VCaP (cell line): ENCODE measurements around the gene GLDC.
"Not testable (repeated sequence)": the region's sequence is repeated elsewhere in the genome, so short reads cannot be mapped to it uniquely, and the experiment has no call there.

Source experiments
- H3K27ac ChIP-seq: fragments of 450-650 bp; 2 replicates; pipeline ENCODE4 v1.5.1; 2017
- TF ChIP-seq, protein P1 (sequence below): fragments of 450-650 bp; conservative IDR thresholded peaks from 2 replicates; pipeline ENCODE4 v1.5.1; 2017; ENCODE audit warnings: mild to moderate bottlenecking, moderate library complexity

GLDC gene

DNA sequence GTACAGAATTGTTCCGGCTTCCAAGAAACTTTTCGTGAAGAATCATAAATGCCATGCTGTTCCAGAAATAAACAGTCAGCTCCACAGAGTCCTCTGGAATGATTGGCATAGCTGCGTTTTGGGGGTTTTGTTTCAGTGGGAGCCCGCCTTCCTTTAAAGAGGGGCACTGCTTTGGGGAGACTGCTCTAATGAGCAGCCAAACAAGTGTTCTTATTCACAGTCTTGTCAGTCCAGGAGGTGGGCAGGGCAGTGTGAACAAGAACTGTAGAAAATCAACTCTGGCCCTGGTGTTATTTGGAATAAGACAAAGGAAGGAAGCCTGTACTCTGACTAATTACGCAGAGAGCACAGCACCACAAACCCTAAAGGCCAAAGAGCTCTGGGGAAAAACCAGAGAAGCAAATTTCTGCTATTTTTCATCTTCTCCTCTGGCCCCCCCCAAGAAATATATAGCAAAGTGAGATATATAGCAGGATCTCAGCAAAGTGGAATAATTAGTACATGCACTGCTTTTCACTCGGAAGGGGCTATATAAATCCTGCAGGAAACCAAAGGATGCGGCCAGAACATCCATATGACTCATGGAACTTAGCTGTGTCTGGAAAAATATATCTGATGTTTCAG is 92.9 kb downstream of the GLDC start:
- no peak overlapping the region for H3K27ac ChIP-seq
- TF ChIP-seq, protein P1, sequence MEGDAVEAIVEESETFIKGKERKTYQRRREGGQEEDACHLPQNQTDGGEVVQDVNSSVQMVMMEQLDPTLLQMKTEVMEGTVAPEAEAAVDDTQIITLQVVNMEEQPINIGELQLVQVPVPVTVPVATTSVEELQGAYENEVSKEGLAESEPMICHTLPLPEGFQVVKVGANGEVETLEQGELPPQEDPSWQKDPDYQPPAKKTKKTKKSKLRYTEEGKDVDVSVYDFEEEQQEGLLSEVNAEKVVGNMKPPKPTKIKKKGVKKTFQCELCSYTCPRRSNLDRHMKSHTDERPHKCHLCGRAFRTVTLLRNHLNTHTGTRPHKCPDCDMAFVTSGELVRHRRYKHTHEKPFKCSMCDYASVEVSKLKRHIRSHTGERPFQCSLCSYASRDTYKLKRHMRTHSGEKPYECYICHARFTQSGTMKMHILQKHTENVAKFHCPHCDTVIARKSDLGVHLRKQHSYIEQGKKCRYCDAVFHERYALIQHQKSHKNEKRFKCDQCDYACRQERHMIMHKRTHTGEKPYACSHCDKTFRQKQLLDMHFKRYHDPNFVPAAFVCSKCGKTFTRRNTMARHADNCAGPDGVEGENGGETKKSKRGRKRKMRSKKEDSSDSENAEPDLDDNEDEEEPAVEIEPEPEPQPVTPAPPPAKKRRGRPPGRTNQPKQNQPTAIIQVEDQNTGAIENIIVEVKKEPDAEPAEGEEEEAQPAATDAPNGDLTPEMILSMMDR: no peak

DNA sequence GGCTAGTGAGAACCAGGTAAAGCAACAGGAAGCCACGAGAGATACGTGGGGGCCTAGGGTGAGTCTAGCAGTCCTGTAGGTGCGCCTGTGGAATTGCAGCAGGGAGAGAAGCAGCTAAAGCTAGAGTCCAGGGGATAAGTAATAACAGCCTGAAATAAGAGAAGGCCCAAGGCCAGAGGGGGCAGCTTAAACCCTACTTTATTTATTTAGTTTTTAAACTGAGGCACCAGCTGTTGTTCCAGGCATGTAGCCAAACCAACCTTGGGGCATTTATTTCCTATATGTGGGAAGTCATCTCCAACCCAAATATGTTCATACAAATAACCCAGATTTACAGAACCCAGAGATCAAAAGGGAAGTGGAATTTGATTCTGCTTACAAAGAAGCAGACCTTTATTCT is 93.5 kb downstream of the GLDC start:
- TF ChIP-seq, protein P1: no peak
- no peak overlapping the region for H3K27ac ChIP-seq

DNA sequence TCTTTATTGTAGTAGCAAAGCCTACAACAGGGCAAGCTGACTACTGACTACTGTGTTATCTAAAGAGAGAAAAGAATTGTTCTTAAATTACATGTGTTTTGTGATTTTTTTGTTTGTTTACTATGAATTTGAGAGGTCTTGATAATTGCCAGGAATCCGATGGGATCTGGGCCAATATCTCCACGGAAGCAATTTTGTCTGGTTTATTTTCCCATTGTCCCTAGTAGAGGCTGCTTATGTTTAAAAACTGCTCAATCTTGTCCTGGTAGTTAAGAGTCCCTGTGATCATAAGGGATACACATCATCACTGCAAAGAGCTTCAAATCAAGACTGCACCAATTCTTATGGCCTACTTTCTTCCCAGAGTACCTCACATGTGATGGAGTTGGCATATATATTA is 94.4 kb downstream of the GLDC start:
- H3K27ac ChIP-seq: no peak overlapping the region
- TF ChIP-seq, protein P1: no peak

- TF ChIP-seq, protein P1: no peak
- no peak overlapping the region for H3K27ac ChIP-seq
These were observed 96.3 kb downstream of the GLDC start for GRCh38 chr9:6549106-6549800.

DNA sequence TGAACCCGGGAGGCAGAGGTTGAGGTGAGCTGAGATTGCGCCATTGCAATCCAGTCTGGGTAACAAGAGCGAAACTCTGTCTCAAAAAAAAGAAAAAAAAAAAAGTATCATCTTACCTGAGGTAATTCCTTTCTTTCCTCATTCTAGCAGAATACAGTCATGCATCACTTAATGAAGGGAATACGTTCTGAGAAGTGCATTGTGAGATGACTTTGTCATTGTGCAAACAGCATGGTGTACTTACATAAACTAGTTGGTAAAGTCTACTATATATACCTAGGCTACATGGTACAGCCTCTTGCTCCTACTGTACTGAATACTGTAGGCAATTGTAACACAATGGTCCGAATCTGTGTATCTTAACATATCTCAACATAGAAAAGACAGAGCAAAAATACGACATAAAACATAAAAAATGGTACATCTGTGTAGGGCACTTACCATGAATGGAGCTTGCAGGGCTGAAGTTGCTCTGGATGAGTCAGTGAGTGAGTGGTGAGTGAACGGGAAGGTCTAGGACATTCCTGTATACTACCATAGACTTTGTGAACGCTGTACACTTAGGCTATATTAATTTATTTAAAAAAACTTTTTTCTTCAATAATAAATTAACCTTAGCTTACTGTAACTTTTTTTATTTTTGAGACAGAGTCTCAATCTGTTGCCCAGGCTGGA is 100.4 kb downstream of the GLDC start:
- TF ChIP-seq, protein P1: no peak
- H3K27ac ChIP-seq: no peak overlapping the region

- TF ChIP-seq, protein P1: no peak
- no peak overlapping the region for H3K27ac ChIP-seq
These were observed 102.3 kb downstream of the GLDC start for GRCh38 chr9:6543204-6543603.

DNA sequence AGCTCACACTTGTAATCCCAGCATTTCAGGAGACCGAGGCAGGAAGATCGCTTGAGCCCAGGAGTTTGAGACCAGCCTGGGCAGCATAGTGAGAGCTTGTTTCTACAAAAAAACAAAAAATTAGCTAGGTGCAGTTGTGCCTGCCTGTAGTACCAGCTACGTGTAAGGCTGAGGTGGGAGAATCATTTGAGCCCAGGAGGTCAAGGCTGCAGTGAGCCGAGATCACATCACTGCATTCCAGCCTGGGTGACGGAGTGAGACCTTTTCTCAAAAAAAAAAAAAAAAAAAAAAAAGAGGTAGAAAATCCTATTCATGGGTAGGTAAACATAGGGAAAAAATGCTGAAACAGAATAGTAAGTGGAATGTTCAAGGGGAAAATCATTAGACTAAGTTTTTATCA is 102.9 kb downstream of the GLDC start:
- not testable (repeated sequence) for H3K27ac ChIP-seq

DNA sequence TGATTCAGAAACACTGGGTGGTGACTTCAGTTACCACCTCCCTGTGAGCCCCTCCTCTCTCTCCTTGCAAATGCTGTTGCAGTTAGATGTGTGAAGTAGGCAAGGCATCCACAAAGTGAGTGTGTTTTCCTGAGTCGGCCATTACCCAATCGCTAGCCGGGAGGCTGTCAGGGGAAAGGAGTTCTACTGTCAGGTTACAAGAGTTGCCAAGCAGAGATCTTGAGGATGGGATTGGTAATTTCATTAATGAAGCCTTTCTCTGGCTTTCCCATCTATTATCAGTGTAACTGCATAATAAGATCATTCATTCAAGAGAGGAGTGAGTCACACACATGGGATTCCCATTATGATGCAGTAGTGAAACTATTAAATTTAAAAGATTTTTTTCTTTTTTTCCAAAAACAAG is 106.9 kb downstream of the GLDC start:
- TF ChIP-seq, protein P1: no peak
- H3K27ac ChIP-seq: no peak overlapping the region
